ENCODE data around the gene TPGS1. TPM values are rescaled to one million over a fixed set of nuclear protein-coding genes. Genes with fewer than 3 reads are reported as not detected.

The TPGS1 gene, protein sequence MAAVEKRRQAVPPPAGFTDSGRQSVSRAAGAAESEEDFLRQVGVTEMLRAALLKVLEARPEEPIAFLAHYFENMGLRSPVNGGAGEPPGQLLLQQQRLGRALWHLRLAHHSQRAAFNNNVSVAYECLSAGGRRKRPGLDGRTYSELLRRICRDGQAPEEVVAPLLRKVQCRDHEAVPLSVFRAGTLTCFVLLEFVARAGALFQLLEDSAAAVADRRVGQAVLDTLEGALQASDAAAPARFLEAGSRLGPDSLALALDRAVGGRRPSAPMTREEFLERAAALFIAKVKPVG
- polyA plus RNA-seq (ENCODE audit: insufficient read length), result 10.1 TPM

DNA sequence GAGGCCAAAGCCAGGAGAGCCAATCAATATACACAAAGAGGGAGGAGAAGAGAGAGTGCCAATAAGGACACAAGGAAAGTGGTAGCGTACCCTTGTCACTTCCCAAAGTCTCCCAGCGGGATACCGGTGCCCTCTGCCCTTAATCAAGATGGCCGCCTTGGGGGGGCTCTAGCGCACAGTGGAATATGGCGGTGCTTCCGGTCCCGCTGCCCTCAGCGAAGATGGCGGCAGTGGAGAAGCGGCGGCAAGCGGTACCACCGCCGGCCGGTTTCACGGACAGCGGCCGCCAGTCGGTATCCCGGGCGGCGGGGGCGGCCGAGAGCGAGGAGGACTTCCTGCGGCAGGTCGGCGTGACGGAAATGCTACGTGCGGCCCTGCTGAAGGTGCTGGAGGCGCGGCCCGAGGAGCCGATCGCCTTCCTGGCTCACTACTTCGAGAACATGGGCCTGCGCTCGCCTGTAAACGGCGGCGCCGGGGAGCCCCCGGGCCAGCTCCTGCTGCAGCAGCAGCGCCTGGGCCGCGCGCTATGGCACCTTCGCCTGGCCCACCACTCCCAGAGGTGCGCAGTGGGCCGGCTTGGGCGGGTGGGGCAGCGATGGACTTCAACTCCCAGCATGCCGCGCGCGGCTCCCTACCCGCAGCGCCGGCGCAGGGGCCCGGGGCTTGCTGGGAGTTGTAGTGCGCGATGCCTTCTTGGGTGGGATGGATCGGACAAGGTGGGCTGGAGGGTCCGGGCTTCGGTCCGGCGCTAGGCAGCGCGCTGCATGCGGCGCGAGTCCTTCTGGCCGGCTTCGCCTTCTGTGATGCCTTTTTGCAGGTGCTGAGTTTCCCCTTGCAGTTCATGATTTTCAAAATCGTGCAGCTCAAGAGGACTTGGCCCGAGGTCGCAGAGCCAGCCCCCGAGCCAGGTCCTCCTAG lies at the start of gene TPGS1:
Gene TPGS1, plus strand, starts transcription at position 212 of the 918 bp plus-strand sequence. Its CDS starts 10 bp downstream, at position 222.
- DNase-seq, result peak; percentile 85

DNA sequence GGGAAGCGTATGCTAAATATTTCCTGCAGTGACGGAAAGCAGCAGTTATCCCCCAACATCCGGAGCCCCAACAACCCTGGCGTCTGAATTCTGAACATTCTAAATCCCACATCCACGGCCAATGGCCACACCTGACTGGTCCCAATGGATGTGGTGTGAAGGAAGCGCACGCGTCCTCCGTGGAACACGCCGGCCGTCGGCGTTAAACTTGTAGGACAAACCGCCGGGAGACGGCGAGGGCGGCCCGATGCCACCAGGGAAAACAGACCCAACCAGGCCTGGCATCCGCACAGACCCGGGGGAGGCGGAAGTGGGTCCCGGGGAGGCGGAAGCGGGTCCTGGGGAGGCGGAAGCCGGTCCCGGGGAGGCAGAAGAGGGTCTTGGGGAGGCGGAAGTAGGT lies 49.7 kb upstream of the TPGS1 start:
- no peak for DNase-seq

DNA sequence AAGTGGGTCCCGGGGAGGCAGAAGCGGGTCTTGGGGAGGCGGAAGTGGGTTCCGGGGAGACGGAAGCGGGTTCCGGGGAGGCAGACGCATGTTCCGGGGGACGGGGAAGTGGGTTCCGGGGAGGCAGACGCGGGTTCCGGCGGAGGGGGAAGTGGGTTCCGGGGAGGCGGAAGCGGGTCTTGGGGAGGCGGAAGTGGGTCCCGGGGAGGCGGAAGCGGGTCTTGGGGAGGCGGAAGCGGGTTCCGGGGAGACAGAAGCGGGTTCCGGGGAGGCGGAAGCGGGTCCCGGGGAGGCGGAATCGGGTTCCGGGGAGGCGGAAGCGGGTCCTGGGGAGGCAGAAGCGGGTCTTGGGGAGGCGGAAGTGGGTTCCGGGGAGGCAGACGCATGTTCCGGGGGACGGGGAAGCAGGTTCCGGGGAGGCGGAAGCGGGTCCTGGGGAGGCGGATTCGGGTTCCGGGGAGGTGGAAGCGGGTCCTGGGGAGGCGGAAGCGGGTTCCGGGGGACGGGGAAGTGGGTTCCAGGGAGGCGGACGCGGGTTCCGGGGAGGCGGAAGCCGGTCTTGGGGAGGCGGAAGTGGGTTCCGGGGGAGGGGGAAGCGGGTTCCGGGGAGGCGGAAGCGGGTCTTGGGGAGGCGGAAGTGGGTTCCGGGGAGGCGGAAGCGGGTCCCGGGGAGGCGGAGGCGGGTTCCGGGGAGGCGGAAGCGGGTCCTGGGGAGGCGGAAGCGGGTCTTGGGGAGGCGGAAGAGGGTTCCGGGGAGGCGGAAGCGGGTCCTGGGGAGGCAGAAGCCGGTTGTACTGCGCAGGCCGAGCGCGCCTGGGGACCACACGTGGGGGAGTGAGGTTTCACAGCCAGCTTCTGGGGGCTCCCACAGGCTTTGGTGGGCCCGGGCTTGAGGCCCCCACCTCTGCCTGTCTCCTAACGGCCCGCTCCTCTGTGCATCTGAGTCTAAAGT lies 48.9 kb upstream of the TPGS1 start:
- DNase-seq, result no peak

DNA sequence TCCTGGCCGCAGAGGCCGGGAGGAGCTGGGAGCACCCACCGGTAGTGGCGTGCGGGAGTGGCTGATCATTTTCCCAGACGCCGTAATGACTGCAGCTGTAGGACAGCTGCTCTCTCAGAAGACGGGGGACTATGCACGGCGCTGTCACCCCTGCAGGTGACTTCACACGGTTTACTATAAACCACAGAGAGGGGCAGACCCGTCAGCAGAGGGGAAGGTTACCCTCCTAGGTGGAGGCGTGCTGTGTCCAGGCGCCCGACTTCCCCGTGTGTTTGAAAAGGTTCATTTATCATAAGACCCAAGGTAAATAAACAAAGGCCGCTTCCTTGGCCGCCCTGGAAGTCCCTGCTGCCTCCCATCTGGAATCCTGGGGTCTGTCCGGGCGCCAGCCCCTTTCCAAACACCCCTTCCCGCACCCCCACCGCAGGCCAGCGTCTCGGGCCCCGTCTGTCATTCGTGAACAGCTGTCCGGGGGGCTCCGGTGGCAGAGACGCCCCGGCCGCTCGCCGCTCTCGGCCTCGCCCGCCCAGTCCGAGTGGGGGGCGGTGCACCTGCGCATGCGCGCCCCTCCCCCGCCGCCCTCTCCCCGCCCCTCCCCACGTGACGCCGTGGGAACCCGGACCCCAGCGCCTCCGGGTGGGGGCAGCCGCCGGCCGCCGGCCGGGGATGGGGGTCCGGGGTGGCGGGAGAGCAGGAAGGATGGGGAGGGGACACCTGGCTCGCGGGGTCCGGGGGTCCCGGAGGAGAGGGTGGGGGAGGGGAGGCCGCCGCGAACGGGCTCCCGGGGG lies 47.4 kb upstream of the TPGS1 start:
- peak; percentile 79 for DNase-seq

DNA sequence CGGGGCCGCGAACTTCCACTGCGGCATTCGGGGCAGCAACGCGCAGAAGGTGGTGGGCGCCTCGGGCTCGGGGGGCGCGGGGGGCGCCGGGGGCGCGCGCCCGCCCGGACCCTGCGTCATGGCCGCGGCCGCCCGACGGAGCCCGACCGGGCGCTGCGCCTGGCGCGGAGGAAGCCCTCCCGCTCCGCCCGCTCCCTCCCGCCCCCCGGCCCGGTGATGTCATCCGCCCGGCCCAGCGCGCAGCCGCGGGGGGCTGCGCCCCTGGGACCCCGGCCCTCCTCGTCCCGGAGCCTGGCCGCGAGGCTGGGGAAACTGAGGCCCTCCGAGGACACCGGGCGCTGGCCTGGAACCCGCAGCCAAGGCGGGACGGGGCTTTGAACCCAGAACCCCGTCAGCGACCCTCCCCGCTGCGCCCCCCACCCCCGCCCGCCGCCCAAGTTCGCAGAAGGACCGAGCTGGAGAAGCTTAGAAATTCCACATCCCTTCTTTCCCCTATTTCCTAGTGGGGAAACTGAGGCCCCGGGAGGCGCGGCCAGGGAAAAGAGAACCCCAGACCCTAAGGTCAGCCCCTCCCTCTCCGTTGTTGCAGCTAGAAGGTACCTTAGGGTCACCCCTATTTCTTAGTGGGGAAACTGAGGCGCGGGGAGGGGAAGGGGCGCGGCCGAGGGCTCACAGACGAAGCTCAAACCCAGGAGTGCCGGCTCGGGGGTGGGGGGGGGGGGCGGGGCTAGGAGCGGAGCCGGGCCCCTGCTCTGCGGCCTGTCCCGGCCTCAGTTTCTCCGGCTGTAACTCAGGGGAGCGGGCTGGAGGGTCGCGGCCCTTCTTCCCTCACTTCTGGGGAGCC lies 46.2 kb upstream of the TPGS1 start, which contains the start of gene SHC2:
Gene SHC2, minus strand, starts transcription at position 157 of the 844 bp plus-strand sequence. Its CDS starts 37 bp downstream, at position 120.
- DNase-seq, result peak; percentile 80

DNA sequence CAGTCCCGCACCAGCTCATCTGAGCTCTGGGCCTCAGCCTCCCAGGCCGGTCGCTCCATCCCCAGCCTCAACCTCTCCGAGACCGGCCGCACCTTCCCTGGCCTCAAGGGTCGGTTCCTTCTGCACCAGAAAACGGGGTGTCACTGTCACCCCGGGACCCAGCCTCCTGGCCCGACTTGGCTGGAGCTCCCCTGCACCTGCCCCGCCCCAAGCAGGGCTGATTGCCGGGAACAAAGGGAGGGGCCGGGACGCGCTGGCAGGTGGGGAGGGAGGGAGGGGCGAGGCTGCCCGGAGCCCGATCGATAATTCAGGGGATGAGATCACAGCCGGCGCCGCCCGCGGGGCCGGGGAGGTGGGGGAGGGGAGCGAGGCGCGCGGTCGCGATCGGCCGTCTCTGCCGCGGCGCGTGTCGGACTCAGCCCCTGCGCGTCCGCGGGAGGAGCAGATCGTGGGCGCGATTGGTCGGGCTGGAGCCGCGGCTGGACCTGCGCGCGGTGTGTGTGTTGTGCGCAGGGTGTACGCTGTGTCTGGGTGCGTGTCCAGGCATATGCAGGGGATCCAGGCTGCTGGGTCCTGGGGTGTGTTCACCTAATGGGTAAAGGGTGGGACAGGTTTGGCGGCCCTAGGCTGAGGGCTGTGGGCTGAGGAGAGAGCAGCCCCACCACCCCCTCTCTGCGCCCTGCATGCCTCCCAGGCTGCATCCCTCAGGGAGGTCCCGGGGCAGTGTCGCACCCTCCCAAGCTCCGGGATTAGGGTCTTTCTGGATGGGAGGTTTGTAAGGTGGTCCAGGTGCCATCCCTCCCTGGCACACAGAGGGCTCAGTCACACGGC lies 45.4 kb upstream of the TPGS1 start:
- DNase-seq, result peak; percentile 38

DNA sequence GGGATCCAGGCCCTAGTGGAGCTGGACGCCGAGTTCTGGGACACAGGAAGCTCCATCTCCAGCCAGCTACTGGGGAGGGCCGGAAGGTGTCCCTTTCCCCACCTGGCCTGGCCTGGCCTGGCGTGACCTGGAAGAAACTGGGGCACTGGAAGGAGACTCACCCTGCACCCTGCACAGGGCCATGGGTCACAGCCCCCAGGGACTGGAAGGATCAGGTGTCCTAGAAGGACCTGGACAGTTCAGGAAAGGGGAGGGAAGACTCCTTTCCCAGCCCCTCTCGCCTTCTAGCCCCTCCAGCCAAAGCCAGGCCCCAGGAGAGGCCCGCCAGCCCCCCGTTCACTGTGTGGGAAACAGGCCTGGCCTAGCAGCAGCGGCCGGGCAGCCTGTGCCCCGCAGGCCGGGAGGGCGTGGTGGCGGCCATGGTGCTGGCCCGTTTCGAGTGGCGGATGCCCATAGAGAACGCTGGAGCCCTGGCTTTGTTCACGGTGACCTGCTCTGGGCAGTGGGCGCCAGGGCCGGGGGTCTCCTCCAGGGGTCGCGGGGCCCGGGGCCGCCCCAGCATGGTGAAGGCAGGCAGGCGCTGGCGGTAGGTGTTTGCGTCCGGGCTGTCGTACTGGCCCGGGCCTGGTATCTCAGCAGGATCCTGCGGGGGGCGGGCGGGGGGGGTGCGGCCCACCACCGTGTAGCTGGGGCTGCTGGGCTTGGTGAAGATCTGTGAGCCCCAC lies 43.7 kb upstream of the TPGS1 start:
- no peak for DNase-seq

DNA sequence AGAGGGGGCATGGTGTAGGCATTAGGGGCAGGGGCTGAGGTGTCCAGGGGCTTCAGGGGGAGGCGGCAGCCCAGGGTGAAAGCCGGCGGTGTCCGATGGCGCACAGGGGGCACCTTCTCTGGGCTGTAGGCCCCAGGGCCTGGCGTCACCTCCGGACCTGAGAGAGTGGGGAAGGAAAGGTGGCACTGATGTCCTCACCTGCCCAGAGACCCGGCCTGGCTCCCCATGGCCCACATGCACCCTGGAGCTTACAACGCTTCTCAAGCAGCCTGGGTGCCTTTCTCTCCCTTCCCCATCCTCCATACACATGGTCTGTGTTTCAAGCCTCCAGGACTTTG lies 43.1 kb upstream of the TPGS1 start:
- no peak for DNase-seq

DNA sequence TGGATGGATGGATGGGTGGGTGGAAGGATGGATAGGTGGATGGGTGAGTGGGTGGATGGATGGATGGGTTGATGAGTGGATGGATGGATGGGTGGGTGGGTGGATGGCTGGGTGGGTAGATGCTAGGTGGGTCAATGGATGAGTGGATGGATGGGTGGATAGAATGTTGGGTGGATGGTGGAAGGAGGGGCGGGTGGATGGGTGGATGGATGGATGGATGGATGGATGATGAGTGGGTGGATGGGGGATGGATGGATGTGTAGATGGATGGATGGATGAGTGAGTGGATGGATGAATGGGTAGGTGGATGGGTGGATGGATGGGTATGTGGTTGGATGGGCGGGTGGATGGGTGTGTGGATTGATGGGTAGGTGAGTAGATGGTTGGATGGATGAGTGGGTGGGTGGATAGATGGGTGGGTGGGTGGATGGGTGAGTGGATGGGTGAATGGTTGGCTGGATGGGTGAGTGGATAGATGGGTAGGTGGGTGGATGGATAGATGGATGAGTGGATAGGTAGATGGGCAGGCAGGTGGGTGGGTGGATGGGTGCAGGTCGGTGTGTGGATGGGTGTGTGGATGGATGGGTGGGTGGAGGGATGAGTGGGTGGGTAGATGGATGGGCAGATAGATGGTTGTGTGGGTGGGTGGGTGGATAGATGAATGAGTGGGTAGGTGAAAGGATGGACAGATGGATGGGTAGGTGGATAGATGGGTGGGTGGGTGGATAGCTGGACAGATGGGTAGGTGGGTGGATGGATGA lies 42.1 kb upstream of the TPGS1 start:
- DNase-seq, result no peak

DNA sequence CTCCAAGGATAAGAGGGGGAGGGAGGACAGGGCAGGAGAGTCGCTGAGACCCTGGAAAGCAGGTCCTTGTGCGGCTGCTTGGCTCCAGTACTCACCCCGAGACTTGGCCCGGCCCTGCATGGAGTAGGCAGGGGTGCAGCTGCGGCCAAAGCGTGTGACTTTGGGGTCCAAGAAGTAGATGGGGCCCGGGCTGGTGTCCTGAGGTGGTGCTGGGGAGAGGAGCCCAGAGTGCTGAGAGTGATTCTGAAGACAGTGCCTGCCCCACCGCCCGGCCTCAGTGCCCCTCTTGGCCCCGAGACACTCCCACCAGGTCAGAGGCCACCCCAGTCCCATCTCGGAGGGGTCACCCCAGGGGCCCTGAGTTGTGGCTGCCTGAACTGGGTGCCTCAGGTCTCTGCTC lies 39.7 kb upstream of the TPGS1 start:
- DNase-seq, result no peak

DNA sequence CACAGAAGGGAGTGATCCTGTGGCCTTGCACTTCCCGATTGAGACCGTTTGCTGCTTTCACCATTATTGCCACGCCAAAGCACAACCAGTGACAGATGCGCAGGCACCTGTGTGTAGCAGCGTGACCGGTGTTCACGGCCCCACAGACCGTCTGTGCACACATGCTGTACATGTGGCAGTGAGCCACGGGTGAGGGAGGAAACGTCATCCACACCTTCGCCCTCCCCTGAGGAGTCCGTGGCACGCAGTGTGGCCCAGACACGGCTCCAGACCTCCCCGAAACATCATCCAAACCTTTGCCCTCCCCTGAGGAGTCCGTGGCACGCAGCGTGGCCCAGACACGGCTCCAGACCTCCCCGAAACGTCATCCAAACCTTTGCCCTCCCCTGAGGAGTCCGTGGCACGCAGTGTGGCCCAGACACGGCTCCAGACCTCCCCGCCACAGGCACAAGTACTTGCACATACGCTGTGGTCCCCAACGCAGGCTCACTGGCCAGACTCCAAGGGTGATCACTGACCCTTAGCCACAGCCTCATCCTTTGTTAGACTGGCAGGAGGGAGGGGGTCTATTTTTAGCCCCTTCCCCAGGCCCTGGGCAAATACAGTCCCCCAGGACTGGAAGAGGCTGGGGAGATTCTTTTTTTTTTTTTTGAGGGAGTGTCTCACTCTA lies 38.6 kb upstream of the TPGS1 start:
- DNase-seq, result no peak

DNA sequence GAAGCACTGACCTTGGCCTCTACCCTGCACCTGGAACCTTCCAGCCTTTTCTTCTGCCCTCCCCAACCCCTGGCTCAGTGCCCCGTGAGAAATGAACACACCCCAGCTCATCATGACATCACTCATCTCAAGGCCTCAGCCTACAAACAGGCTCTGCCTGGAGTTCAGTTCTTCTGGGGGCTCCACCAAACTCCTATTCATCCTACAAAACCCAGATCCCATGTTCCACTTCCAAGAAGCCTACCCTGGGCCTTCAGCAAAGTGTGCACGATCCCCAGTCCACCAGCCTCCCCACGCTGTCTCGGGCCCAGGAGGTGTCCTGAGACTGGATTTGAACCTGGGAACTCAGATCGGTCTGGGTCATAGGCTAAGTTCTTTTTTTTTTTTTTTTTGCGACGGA lies 37.5 kb upstream of the TPGS1 start:
- no peak for DNase-seq

DNA sequence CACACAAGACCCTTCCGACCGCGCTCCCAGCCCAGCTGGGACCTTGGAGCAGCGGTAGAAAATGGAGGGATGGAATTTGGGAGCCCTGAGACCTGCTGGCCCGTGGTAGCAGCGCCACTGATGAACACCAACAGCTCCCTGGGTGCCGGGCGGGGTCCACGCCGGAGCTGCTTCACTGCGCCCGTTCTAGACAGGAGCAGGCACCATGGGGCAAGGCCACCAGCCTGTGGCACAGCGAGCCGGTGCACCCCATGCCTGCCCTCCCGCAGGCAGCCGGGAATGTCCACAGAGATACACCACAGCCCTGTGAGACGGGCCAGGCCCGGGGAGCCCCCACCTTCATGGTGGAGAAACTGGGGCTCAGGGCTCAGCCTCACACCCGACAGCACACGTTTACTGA lies 36.6 kb upstream of the TPGS1 start:
- DNase-seq, result no peak

DNA sequence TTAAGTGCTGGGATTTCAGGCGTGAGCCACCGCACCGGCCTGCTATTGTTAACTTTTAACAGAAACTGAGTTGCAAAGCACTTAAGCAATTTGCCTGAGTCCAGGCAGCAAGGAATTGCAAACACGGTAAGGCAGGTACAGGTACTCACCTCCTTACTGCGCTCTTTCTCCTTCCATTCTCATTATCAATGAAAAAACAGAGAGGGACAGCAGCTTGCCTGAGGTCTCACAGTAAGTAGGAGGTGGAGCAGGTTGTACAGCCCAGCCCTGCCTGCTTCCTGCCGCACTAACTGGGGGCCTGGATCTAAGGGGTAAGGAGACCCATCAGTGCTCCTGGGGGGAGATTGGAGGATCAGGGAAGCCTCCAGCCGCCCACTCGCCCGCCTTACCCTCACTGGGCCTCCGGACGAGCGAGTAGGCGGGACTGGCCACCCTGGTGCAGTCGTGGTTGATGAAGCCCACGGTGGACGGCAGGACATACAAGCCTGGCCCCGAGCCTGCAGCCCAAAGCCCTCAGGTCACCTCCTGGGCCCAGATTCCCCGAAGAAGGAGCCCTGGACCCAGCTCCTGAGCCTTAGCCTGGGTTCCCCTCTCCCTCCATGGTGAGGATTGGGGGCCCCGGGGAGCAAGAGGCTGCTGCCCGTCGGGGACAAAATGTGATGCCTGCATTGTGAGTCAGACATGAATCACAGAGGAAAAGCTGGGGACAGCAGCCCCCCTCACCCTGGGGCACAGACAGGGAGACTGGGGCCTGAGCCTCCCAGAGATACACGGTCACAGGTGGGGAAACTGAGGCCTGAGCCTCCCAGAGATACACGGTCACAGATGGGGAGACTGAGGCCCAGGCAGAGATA lies 35.1 kb upstream of the TPGS1 start:
- no peak for DNase-seq

DNA sequence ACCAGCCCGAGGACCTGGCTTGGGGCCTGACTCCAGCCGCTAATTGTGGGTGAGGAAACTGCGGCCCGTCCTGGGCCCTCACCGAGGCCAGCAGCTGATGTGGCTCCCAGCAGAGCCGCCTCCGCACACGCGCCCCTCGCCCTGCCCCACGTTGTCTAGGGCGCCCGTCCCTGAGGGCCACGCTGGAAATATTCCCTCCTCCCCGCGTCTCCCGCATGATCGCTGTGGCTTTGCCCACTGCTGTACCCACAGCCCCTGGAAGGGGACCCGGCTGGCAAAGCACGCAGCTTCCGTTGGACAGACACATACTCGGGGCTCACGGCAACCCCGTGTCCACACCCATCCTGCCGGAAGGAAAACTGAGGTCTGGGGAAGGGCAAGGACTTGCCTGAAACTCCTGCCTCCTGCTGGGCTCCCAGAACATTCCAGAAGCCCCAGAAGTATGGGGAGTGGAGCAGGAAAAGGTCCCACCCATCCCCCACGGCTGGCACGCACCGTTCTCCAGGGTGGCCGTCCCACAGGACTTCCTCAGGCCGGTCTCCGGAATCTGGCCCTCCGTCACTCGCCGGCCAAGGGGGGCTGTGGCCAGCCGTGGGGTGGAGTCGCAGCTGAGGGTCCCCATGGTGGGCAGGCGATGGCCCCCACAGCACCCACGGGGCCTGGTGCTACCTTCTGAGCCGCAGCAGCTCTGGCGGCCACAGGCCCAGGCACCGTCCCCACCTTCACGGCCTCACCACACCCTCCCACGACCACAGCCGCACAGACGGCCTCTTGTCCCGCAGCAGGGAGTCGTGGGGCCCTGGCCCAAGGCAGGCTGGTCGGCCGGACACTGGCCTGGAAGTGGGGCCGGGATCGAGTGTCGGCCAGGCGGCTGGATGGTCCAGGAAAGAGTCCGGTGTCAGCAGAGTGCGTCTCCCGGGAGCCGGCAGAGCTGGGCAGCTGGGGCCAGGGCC lies 32.9 kb upstream of the TPGS1 start:
- no peak for DNase-seq

DNA sequence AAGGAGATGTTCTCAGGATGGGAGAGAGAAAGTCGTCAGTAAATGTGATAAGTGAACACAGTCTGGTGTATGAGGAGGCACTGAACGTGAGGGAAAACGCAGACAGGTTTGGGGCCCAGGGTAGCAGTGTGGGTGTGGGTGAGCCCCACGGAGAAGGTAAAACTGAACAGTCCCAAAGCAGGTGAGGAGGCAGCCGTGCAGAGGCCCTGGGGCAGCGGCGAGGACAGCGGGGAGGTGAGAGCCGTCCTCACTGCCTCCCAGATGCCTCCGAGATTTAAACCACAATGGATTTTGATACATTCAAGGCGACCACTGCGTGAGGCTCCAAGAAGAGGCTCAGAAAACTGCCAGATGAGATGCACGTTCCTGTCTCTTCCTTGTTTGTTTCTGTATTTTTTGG lies 31.9 kb upstream of the TPGS1 start:
- no peak for DNase-seq

Measured in hindlimb muscle (tissue), 1 donor.